Hepatocyte (in vitro differentiated cells): ENCODE measurements around the gene PCDH9.

ENCODE experiments used
- EZH2 ChIP-seq: fragments of 200-600 bp; sonication (generic); IDR thresholded peaks from 2 replicates; pipeline ENCODE4 v1.6.1; 2016; ENCODE audit warnings: antibody characterized with exemption, mild to moderate bottlenecking, borderline replicate concordance
- EZH2phosphoT487 ChIP-seq: fragments of 200-600 bp; sonication (generic); IDR thresholded peaks from one replicate; pipeline ENCODE4 v1.6.1; 2018; ENCODE audit warnings: antibody characterized with exemption, mild to moderate bottlenecking, low read depth, moderate library complexity; ENCODE audit not compliant: unreplicated experiment, severe bottlenecking
- TF ChIP-seq, protein P1 (sequence below): fragments of 200-600 bp; sonication (generic); IDR thresholded peaks from 2 replicates; pipeline ENCODE4 v1.5.1; 2016; ENCODE audit warnings: antibody characterized with exemption, mild to moderate bottlenecking; ENCODE audit not compliant: poor library complexity

DNA sequence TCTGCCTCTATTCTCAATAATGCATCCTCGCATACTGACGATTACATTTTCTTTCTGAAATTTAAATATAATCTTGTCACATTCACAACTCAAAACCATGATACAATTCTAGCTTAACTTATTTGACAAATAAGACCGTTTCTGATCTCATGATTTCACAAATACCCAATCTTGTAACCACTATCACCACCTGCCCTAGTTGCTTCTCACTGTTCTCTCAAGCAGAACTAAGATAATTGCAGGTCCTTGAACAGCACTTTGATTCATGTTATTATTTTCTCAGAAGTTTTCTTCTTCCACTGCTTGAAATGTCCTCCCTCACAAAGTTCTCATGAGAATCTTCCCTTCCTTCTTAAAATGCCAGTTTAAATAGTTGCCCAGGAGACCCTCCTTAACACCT, 211.4 kb downstream of the PCDH9 start:
- TF ChIP-seq, protein P1, sequence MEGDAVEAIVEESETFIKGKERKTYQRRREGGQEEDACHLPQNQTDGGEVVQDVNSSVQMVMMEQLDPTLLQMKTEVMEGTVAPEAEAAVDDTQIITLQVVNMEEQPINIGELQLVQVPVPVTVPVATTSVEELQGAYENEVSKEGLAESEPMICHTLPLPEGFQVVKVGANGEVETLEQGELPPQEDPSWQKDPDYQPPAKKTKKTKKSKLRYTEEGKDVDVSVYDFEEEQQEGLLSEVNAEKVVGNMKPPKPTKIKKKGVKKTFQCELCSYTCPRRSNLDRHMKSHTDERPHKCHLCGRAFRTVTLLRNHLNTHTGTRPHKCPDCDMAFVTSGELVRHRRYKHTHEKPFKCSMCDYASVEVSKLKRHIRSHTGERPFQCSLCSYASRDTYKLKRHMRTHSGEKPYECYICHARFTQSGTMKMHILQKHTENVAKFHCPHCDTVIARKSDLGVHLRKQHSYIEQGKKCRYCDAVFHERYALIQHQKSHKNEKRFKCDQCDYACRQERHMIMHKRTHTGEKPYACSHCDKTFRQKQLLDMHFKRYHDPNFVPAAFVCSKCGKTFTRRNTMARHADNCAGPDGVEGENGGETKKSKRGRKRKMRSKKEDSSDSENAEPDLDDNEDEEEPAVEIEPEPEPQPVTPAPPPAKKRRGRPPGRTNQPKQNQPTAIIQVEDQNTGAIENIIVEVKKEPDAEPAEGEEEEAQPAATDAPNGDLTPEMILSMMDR = no peak
- TF ChIP-seq EZH2 (no peak), EZH2phosphoT487 (no peak)
